HG03025 (cell line): ENCODE data around the gene TRIM74.
"Not testable (repeated sequence)": the region's sequence is repeated elsewhere in the genome, so short reads cannot be mapped to it uniquely, and the experiment has no call there.

ENCODE experiments used
- ATAC-seq: cut with Tn5 transposase; IDR thresholded peaks from one replicate; pipeline ENCODE4 v1.9.1; 2021; ENCODE audit warnings: mild to moderate bottlenecking, moderate library complexity; ENCODE audit not compliant: unreplicated experiment, low FRiP score

TRIM74 gene

GRCh38 chr7:72960626-72961345, 8.5 kb downstream of the TRIM74 start:
- not testable (repeated sequence) for ATAC-seq

DNA sequence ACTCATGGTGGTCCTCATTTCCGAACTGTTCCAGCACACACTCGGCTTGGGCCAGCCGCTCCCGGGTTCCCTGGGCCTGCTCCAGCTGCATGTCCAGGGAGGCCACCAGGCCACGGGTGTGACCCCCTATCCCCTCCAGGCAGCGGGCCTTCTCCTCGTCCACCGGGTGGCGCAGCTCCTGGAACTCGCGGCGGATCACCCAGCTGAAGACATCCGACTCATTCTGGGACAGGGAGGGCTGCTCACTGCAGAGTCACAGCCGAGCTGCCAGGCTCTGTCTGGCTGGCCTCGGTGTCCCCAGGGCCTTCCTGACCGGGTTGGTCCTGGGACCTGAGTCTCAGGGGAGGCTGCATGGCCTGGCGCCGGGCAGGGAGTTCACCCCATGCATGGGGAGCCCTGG, 9.2 kb downstream of the TRIM74 start:
- ATAC-seq, result not testable (repeated sequence)

DNA sequence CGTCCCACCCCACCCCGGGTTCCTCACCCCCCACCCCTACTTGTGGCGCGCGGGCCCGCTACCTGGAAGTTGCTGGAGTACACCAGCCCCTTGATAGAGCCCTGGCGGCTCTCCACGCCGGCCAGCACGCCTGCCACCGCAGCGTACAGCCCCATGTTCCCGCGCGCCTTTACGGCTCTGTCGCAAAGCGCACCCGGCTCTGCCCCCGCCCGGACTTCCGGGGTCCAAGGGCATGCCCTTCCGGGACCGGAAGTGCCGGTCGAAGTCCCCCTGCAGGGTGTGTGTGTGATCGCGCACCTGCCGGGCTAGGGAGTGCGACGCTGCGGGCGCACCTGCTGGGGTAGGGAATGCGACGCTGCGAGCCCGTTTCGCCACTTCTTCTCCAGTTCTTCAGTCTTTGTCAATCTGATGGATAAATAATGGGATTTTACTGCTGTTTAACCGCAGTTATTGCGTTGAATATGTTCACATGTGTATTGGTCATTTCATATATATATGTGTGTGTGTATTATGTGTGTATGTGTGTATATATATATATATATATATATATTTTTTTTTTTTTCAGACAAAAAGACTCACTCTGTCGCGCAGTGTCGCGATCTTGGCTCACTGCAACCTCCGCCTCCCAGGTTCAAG, 14.6 kb downstream of the TRIM74 start:
- ATAC-seq, result peak; percentile 87

DNA sequence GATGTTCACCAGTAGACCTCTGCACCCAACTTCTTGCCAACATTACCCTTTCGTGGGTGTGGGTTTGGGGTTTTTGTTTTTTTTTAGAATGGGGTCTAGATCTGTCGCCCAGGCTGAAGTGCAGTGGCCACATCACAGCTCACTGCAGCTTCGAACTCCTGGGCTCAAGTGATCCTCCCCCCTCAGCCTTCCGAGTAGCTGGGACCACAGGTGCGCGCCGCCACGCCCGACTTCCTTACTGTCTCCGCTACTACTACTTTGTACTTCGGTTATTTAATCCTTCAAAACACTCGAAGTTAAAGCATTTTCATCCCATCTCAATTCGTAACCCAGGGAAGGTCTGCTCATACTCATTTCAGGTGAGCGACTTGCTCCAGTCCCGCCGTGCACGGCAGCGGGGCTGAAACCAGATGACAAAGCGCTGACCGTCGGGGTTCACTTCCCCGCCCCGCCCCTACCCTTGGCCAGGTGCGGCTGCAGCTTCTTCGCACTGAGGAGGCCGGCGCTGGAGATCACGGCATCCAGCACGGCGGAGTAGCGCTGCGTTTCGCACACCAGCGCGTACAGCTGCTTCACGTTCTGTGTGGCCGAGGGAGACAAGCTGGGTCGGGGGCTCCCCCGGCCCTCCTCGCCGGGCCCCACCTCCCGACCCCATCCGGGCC, 15.2 kb downstream of the TRIM74 start:
- peak; percentile 51 for ATAC-seq

DNA sequence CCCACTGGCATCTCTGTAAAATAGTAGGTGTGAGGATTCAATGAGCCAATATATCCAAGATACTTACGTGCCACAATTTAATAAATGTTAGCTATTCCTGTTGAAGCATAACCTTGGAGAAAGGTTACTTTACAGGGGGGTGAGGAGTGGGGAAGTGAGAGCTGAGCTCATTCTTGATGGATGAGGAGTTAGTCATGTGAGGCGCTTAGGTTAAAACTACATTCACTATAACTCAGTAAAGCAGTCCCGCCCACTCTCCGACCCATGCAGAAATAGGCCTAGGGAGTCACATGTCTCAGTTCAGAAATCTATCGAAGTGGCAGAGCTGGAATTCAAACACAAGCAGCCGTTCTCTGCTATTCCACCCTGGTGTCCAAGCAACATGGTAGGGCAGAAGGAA, 18.8 kb downstream of the TRIM74 start:
- ATAC-seq, result not testable (repeated sequence)

- not testable (repeated sequence) for ATAC-seq
These were observed 19.6 kb downstream of the TRIM74 start for GRCh38 chr7:72949686-72950085.

GRCh38 chr7:72949276-72949675, 20.0 kb downstream of the TRIM74 start:
- not testable (repeated sequence) for ATAC-seq

GRCh38 chr7:72948714-72949113, 20.6 kb downstream of the TRIM74 start:
- not testable (repeated sequence) for ATAC-seq

GRCh38 chr7:72946130-72946745, 23.0 kb downstream of the TRIM74 start:
- not testable (repeated sequence) for ATAC-seq

- ATAC-seq, result not testable (repeated sequence)
These were observed 23.7 kb downstream of the TRIM74 start for GRCh38 chr7:72945597-72945996.

DNA sequence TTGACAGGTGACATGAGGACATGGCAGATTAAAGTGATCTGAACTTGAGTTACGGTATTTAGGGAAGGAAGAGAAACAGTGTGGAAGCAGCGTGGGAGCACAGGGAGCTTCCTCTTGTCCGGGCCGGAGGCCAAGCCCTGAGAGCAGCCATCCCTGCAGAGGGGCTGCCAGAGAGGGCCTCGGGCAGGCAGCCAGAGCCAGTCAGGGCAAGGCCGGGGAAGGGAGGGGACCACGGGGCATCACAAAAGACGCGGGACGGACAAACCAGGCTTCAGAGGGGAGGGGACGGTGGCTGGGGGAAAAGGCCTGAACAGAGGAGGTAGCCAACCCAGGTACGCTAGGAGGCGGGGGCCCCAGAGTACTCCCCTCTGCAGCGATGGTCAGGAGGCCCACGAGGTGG, 24.3 kb downstream of the TRIM74 start:
- not testable (repeated sequence) for ATAC-seq

- not testable (repeated sequence) for ATAC-seq
These were observed 26.3 kb downstream of the TRIM74 start for GRCh38 chr7:72942956-72943355.

- ATAC-seq, result not testable (repeated sequence)
These were observed 27.1 kb downstream of the TRIM74 start for GRCh38 chr7:72942022-72942705.

DNA sequence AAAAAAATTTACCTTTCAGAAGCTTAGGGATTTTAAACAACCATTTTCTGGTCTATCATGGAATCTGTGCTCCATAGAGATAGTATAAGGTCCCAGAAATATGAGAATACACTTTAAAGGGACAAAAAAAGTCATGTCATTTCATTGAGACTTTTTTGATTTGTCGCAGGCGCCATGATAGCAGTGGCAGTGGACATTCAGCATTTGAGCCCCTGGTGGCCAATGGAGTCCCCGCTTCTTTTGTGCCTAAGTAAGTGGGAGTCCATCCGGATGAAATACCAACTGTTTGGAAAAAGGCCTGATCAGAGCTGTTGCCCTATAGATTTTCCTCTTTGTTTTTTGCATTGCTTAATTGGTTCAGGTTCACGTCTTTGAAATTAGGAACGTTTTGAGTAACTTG, 41.0 kb downstream of the TRIM74 start:
- ATAC-seq, result not testable (repeated sequence)

GRCh38 chr7:72927791-72928190, 41.5 kb downstream of the TRIM74 start:
- ATAC-seq, result not testable (repeated sequence)

GRCh38 chr7:72925546-72926120, 43.6 kb downstream of the TRIM74 start:
- ATAC-seq, result no peak

DNA sequence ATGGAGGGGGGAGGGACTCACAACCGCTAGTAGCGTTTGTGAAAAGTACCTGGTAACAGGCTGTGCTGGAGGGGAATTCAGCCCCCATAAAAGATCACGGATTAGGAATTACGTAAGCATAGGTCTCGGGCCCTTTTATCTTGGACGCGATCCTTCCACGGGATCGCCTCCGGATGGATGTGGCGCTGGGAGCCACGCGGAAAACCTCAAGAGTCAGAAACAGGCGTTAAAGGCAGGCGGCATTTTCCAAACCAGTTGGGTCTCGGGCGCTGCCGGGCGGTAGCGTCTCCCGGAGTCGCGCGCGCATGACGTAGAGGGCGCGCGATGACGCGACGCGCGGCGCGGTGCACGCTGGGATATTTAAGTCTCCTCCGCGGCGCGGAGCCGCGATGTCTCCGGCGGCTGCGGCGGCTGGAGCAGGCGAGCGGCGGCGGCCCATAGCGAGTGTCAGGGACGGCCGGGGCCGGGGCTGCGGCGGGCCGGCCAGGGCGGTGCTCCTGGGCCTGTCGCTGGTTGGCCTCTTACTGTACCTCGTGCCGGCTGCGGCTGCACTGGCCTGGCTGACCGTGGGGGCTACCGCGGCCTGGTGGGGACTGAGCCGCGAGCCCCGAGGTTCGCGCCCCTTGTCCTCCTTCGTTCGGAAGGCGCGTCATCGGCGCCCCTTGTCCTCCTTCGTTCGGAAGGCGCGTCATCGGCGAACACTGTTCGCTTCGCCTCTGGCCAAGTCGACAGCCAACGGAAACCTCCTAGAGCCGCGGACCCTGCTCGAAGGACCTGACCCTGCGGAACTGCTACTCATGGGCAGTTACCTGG, 44.3 kb downstream of the TRIM74 start, which contains the start of gene POM121:
POM121 (plus strand) TSS at position 363 of the 813 bp plus-strand sequence; CDS start at position 390, 27 bp downstream.
- ATAC-seq, result peak; percentile 65

GRCh38 chr7:72924386-72924732, 44.9 kb downstream of the TRIM74 start:
- peak; percentile 4 for ATAC-seq

DNA sequence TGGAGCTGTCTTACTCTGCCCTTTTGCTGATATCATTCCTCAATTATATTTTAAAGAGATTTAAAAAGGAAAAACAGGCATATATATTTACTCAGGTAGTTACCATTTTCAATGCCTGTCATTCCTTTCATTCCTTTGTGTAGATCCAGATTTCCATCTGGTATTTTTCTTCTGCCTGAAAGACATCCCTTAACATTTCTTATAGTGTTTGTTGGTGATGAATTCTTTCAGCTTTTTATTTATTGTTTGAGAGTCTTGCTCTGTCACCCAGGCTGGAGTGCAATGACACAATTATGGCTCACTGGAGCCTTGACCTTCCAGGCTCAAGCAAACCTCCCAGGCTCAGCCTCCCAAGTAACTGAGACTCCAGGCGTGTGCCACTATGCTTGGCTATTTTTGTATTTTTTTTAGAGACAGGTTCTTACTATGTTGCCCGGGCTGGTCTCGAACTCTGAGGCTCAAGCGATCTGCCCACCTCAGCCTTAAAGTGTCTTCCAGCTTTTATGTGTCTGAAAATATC, 50.0 kb downstream of the TRIM74 start:
- no peak for ATAC-seq
